CD4-positive, alpha-beta T cell treated with Interferon alpha-2 for 1 hour (primary cell): ENCODE results near the gene INKA1.
"Not testable (repeated sequence)": the region's sequence is repeated elsewhere in the genome, so short reads cannot be mapped to it uniquely, and the experiment has no call there.

ENCODE experiments used
- DNase-seq, 2 donors: peaks; one replicate each; pipeline ENCODE4 v3.0.0-alpha.2; 2020 to 2022

Gene INKA1

DNA sequence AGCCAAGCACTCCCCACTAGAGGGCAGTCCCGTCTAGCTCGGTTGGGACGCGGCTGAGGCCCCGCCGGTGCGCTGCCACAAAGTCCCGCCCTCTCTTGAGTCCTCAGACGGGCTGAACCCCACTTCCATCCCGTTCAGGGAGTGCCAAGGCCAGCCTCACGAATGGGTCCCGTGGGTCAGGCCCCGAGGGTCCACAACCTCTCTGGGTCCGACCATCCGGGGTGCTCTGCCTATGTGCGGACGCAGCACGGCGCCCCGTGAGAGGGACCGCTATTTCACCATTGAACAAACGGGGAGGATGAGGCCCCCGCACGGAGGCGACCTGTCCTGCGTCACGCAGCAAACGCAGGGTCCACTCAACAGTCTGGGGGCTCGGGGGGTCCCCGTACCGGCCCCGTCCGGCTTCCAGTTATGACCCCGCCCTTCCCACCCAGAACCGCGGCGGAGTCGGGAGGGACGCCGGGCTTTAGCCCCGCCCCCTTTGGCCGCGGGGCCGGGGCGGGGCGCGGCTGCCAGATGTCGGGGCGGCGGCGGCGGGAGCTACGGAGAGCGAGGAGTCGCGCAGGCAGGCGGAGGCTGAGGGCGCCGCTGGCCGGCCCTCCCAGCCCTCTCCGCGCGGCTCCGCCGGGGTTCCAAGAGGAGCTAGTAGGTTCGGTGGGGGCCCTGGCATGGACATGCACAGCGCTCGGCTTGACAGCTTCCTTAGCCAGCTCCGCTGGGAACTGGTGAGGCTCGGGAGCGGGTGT lies at the start of gene INKA1:
Gene INKA1 (plus strand): TSS at position 543 of the 746 bp plus-strand sequence. CDS start 132 bp downstream, at position 675.
- peak; percentile 88 to 90 for DNase-seq

DNA sequence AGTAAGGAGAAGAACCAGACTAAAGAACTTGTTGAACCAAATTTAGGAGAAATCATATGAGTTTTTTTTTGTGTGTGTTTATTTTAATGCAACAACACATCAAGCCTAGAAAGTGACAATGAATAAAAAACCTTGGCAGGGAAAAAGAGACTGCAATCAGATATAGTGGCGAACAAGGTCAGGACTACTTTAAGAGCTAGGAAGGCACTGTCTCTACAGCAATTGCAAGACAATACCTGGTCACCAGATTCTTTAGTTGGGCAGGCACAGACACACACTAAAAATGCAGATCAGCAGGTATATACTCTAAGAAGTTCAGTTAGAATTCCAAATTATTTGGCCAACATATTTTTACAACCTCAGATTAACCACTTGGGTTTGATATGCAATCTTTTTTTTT lies 48.5 kb upstream of the INKA1 start:
- no peak for DNase-seq

DNA sequence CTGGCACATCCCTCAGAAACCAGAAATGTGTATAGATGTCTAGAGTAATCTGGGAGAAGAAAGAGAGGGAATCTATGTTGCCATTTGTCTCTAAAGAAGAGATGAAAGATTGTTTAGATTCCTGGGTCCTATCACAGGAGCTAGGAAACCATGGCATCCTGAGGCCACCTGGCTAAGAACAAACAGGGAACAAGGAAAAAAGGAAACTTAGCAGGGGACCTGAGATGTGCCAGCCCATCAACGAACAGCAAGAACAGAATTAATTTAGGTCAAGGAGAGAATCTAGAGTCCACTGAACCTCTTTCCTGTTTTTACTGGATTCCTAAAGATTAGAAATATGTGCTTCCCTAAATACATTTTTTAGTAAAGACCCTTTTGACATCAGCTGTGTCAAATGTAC lies 47.0 kb upstream of the INKA1 start:
- no peak for DNase-seq

DNA sequence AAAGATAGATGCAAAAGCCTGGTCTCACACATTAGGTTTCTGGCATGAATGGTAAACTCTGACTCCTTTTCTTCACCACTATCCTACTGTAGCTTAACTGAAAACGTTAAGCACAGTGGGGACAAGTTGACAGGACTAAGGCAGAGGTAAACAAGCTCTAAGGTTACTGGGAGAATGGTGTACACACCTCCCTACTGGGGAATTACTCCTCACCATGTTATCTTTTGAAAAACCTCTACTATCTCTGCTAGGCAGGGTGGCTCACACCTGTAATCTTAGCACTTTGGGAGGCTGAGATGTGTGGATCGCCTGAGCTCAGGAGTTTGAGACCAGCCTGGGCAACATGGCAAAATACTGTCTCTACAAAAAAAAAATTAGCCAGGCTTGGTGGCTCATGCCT lies 45.9 kb upstream of the INKA1 start:
- DNase-seq = no peak

DNA sequence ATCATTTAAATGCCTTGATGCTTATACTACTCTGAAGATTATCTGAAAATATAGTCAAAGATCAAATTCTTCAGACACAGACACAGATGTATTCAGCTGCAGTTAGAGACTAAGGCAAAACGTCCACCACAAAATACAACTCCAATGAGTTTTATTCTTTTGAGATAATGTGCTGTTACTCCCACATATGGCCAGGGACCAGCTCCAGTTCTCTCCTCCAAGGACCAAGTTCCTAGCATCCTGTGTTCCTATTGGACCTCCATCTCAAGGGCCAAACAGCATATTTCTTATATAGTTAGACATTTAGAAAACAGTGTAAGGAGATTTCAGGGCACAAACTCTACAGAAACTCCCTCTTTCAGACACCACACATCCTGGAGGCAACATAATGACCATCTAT lies 43.8 kb upstream of the INKA1 start:
- DNase-seq = no peak

DNA sequence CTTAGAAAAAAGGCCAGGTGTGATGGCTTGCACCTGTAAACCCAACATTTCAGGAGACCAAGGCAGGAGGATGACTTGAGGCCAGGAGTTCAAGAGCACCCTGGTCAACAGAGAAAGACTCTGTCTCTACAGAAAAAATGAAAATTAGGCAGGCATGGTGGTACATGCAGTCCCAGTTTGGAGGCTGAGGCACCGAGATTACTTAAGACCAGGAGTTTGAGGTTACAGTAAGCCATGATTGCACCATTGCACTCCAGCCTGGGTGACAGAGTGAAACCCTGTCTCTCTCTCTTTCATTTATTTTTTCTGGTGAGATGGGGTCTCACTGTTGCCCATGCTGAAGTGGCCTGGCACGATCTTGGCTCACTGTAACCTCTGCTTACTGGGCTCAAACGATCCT lies 41.4 kb upstream of the INKA1 start:
- no peak for DNase-seq

DNA sequence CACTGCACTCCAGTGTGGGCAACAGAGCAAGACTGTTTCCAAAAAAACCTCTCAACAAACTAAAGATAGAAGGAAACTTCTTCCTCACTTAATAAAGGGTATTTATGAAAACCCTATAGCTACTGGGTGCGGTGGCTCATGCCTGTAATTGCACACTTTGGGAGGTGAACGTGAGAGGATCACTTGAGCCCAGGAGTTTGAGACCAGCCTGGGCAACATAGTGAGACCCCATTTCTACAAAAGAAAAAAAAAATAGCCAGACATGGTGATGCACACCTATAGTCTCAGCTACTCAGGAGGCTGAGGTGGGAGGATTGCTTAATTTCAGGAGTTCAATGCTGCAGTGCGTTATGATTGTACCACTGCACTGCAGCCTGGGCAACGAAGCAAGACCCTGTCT lies 39.1 kb upstream of the INKA1 start:
- no peak for DNase-seq

DNA sequence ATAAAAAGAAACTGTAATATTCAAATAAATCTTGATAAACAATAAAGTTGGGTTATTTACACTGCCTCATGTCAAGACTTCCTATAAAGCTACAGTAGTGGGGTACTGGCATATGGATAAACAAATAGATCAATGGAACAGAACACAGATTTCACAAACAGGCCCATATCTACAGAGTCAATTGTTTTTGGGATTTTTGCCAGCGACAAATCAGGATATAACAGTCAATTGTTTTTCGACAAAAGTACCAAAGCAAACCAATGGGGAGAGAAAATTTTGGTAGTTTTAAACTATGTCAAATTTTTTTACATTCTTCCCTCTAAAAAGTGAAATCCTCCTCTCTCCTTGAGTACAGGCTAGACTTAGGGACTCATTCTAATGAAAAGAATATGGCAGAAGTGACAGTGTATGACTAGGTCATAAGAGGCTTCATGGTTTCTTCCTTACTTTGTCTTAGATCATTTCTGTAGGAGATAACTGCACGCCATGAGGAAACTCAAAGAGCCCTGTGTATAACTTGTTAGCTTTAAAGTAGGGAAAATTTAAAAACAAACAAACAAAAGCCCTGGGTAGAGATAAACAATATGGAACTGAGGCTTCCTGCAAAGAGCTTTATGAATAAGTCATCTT lies 33.7 kb upstream of the INKA1 start:
- no peak for DNase-seq

DNA sequence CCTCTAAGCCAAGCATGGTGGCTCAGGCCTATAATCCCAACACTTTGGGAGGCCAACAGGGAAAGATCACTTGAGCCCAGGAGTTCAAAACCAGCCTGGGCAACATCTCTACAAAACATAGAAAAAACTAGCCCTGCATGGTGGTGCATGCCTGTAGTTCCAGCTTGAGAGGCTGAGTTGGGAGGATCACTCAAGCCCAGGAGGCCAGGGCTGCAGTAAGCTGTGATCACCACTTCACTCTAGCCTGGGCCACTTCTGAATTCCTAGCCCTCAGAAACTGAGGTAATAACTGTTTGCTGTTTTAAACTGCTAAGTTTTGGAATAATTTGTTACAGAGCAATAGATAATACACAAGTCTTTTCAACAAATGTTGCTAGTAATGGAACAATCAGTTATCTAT lies 33.1 kb upstream of the INKA1 start:
- DNase-seq = no peak

DNA sequence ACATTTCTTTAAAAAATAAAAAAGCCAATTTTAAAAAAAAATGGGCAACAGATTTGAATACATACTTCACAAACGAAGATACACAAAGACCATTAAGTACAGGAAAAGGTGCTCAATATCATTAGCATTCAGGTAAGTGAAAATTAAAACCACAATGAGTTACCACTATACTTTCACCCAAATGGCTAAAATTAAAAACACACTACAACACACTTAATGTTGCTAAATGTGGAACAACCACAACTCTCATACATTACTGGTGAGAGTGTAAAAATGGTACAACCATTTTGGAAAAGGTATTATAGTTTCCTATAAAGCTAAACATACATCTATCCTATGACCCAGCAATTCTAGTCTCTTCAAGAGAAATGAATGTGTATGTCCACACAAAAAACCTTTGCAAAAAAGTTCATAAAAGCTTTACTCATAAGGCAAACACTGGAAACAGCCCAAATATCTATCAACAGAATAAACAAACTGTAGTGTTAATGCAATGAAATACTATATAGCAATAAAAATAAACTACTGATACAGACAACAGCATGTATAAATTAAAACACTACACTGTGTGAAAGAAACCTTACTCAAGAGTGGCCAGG lies 31.6 kb upstream of the INKA1 start:
- no peak for DNase-seq

DNA sequence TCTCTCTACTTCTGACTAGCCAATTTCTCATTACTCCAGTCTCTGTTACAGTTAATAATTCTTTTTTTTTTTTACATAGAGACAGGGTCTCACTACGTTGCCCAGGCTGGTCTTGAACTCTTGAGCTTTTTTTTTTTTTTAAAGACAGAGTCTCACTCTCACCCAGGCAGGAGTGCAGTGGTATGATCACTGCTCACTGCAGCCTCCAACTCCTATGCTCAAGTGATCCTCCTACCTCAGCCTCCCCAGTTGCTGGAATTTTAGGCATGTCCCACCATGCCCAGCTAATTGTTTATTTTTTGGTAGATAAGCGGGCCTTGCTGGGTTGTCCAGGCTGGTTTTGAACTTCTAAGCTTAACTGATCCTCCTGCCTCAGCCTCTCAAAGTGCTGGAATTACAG lies 30.4 kb upstream of the INKA1 start:
- no peak for DNase-seq

DNA sequence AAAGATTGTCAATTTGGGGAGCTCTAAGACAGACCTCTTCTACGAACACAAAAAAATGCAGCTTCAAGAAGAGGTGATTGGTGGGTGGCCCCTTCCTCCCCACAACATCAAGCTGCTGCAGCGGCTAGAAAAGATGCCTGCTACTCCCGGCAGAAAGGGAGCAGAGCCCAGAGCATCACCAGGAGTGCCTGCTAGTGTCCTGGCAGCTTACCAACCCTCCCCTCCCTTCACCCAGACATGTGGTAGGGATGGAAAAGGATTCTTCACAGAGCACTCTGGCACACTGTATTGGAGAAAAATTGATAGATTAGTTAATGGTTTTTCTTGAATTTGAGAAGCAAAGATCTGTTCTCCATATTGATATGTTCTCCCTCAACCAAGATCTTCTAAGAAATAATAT lies 27.5 kb upstream of the INKA1 start:
- DNase-seq = no peak

DNA sequence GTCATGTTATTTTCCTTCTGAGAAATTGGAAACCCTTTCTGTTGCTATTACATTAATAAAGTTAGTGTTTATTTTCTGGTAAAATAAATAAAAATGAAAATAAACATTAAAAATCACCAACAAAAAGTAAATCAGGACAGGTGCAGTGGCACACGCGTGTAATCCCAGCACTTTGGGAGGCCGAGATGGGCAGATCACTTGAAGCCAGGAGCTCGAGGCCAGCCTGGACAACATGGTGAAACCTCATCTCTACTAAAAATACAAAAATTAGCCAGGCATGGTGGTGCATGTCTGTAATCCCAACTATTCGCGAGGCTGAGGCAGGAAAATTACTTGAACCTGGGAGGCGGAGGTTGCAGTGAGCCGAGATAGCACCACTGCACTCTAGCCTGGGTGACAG lies 27.0 kb upstream of the INKA1 start:
- DNase-seq = not testable (repeated sequence)

DNA sequence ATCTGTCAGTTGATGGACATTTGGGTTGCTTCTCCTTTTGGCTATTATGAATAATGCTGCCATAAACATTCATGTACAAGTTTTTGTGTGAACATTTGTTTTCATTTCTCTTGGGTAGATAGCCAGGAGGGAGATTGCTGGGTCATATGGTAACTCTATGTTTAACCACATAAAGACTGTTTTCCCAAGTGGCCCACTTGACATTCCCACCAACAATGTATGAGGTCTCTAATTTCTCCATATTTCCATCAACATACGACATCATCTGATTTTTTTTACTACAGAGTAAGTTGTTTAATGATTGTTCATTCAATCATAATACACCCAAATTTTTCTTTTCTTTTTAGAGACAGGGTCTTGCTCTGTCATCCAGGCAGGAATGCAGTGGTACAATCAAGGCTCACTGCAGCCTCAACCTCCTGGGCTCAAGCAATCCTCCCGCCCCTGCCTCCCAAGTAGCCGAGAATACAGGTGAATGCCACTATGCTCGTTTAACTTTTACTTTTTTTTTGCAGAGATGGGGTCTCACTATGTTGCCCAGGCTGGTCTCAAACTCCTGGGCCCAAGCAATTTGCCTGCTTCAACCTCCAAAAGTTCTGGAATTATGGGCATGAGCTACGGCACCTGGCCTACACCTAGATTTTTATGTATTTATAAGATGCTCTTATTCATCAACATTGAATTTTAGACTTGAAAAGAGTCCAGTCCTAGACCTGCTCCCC lies 23.5 kb upstream of the INKA1 start:
- DNase-seq = no peak

DNA sequence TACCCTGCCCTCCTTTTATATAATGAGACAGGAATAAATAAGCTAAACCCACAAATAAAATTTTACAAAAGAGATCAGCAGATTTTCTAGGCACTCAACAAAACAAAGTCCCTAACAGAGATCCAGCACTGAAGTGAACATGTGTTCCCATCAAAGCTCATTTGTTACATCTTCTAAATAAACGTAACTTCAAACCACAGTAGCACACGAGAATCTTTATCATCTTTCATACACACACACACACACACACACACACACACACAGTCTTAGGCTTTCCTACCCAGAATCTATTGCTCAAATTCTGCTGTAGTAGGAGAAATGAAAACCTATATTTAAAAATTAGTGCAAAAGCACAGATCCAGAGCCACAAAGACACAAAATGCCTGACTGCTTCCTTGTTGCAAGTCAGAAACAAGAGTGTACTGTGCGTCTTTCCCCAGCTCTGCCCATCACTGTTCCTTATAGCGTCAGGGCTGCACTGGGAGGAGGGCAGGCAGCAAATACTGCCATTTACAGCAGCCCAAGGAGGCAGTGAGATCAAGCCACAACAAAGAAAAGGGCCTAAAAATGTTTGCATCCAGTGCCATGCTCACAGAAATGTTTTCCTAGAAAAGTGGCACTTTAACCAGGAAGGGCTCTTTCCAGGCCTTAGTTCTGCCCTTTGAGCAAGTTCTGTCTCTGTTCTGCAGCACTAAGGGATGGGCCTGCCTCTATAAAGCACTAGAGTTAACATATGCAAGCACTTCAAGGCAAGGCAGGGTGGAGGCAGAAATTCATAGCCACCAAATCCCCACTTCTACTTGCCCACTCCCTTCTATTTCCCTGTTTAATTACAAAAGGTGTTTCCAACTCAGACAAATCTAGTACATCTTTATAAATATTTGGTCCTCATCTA lies 22.7 kb upstream of the INKA1 start:
- no peak for DNase-seq

DNA sequence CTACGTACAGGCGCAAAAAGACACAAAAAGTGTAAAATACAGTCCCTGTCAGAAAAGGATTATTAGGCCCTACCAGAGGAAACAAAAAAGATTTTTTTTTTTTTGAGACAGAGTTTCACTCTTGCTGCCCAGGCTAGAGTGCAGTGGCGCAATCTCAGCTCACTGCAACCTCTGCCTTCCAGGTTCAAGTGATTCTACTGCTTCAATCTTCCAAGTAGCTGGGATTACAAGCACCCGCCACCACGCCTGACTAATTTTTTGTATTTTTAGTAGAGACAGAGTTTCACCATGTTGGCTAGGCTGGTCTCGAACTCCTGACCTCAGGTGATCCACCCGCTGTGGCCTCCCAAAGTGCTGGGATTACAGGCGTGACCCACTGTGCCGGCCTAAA lies 22.1 kb upstream of the INKA1 start:
- DNase-seq = not testable (repeated sequence)

DNA sequence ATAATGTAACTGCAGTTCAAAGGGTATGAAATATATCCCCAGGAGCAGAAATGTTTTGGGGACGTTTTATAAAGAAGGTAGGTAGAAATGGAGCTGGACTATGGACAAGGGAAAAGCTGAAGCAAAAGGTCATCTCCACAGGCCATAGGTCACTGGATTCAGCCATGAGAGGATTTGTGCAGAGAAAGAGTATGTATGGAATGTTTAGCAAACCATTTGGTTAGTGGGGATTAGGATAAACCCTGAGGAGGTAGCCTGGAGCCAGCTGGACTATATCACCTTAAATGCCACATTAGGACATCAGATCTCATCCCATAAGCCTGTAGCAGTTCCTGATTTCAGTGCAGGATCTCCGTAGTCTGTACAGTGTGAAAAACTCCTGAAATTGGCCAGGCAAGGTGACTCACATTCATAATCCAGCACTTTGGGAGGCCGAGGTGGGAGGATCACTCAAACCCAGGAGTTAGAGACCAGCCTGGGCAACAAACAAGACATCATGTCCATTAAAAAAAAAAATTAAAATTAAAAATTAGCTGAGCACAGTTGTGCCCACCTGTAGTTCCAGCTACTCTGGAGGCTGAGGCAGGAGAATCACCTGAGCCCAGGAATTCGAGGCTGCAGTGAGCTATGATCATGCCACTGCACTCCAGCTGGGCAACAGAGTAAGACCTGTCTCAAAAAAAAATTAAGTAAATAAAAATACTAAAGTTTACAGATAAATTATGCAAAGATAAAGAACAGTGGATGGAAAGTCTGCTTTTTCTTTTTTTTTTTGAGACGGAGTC lies 21.5 kb upstream of the INKA1 start:
- DNase-seq = no peak

DNA sequence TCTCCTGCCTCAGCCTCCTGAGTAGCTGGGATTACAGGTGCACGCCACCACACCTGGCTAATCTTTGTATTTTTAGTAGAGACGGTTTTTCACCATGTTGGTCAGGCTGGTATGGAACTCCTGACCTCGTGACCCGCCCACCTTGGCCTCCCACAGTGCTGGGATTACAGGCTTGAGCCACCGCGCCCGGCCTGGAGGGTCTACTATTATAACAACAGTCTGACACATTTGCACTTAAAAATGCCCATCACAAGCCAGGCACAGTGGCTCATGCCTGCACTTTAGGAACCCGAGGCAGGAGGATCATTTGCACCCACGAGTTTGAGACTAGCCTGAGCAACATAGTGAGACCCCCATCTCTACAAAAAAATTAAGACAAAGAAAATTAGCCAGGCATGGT lies 20.8 kb upstream of the INKA1 start:
- not testable (repeated sequence) for DNase-seq

DNA sequence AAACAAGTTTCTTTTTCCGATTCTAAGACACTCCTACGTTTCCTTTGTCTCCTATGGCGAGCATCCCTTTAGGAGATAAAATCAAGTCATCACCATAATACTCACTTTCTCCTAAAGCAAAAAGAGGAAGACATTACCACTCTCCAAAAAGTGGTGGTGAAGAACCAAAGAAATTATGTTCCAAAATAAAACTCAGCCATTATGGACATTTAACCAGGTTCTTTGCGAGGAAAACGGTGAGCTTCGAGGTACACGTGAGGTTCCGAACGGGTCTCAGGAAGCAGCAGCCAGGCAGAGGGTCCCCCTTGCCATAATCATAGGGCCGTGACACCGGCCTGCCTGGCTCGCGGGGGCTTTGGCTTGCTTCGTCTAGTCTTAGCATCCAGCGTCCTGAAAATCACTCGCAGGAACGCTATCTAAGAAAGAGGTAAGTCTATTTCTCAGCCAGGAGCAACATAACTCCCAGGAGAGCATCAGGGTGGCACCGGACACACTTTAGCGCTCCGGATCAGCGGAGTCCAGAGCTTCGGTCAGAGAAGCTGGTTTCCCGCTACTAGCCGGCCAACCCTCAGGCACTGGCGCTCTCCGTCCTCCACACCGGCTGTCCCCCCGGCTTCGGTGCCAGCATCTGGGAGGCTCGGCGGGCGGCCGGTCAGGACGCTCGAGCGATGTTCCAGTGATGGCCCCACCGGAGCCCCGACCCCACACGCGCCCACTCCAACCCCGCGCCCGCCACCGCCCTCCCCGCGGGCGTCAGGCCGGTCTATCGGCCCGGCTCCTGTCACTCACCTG lies 17.3 kb upstream of the INKA1 start:
- DNase-seq = peak; percentile 11 to 33

DNA sequence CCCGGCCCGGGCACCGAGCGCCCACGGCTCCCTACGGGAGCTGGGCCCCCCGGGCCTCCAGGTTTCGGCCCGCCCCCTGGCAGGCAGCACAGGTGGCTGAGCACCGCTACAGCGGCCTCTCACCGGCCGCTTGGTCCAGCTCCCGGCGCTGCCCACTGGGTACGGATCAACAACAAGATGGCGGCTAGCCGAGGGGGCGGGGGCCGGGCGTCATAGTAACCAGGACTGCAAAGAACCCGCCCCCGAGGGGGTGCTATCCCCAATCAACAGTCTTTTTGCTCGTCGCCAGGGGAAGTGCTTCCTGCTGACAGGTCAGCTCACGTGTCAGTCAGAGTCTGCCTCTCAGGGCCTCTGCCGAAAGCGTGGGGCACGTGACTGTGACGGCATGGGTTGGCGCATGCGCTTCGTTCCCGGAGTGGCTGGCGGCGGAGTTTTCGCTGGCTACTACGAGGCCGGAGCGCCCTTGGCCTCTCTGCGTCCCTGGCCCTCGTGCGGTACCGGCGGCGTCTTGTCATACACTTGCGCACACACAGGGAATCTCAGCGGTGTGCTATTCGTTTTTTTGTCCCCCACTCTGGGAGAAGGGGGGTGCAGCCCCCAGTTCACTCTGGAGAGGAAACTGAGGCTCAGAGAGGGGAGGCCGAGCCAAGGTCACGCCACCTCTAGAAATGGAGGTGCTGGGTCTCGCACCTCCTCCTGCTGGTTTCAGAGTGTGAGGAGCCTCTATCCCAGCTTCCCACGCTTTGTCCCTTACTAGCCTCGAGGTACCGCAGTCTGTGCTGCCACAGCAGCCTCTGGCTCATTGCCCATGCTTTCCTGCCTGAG lies 16.5 kb upstream of the INKA1 start, which contains the start of gene IP6K1:
Gene IP6K1 (minus strand): TSS at position 186 of the 825 bp plus-strand sequence. CDS start 38,502 bp downstream, outside the sequence.
- DNase-seq = peak; percentile 100
